22Rv1 (cell line): ENCODE data around the gene FARS2.

ENCODE experiments used
- ZFX ChIP-seq: fragments of 450-650 bp; IDR thresholded peaks from 2 replicates; pipeline ENCODE4 v1.6.1; 2017; ENCODE audit warnings: antibody characterized with exemption, borderline replicate concordance
- TF ChIP-seq, protein P1 (sequence below): fragments of 450-650 bp; IDR thresholded peaks from 2 replicates; pipeline ENCODE4 v1.5.1; 2017; ENCODE audit warnings: mild to moderate bottlenecking

DNA sequence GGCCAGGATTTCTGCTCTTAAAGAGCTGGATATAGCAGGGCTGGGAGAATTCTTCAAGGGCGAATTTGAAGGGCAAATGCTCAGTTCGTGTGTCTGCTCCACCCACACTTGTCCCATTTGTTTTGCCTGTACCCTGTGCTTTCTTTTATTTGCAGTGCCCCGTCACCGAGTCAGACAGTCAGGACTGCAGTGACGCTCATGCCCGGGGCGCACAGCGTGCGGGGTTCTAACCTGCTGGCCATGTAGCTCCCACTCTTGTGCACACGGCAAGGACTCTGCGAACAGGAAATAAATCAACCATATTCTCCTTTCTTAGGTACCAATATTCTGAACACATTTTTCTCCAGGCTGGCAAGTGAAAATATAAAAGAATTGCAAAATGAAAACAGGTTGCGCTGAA lies 18.2 kb upstream of the FARS2 start:
- TF ChIP-seq, protein P1, sequence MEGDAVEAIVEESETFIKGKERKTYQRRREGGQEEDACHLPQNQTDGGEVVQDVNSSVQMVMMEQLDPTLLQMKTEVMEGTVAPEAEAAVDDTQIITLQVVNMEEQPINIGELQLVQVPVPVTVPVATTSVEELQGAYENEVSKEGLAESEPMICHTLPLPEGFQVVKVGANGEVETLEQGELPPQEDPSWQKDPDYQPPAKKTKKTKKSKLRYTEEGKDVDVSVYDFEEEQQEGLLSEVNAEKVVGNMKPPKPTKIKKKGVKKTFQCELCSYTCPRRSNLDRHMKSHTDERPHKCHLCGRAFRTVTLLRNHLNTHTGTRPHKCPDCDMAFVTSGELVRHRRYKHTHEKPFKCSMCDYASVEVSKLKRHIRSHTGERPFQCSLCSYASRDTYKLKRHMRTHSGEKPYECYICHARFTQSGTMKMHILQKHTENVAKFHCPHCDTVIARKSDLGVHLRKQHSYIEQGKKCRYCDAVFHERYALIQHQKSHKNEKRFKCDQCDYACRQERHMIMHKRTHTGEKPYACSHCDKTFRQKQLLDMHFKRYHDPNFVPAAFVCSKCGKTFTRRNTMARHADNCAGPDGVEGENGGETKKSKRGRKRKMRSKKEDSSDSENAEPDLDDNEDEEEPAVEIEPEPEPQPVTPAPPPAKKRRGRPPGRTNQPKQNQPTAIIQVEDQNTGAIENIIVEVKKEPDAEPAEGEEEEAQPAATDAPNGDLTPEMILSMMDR: no peak
- no peak for TF ChIP-seq ZFX
